Measurements from ENCODE around the gene ANXA2R.

GRCh38 chr5:43033841-43034590, 6.1 kb downstream of the ANXA2R start:
- TF ChIP-seq CTCF (IDR thresholded peaks at IDR 0.05) (no peak), POLR2A (IDR thresholded peaks at IDR 0.05) (no peak)
